ENCODE results near the gene KCMF1.

Gene KCMF1

GRCh38 chr2:84956334-84957297, 14.3 kb upstream of the KCMF1 start:
- no peak for DNase-seq

- no peak for DNase-seq
These were observed 13.2 kb upstream of the KCMF1 start for GRCh38 chr2:84957771-84958134.

GRCh38 chr2:84958135-84959059, 12.6 kb upstream of the KCMF1 start:
- no peak for DNase-seq

- DNase-seq = no peak
These were observed 11.8 kb upstream of the KCMF1 start for GRCh38 chr2:84959095-84959565.

- DNase-seq = no peak
These were observed 11.1 kb upstream of the KCMF1 start for GRCh38 chr2:84959566-84960506.

GRCh38 chr2:84962917-84963316, 8.0 kb upstream of the KCMF1 start:
- DNase-seq = no peak

- no peak for DNase-seq
These were observed 7.7 kb upstream of the KCMF1 start for GRCh38 chr2:84963323-84963691.

- no peak for DNase-seq
These were observed 7.1 kb upstream of the KCMF1 start for GRCh38 chr2:84963692-84964405.

GRCh38 chr2:84964406-84965191, 6.4 kb upstream of the KCMF1 start:
- DNase-seq = no peak

GRCh38 chr2:84965192-84965516, 5.8 kb upstream of the KCMF1 start:
- no peak for DNase-seq

- DNase-seq = no peak
These were observed 5.1 kb upstream of the KCMF1 start for GRCh38 chr2:84965827-84966226.

GRCh38 chr2:84966731-84967130, 4.2 kb upstream of the KCMF1 start:
- DNase-seq = no peak

- DNase-seq = peak; percentile 28
These were observed 1.3 kb upstream of the KCMF1 start for GRCh38 chr2:84969511-84970209.

GRCh38 chr2:84970210-84970867, 622 bp upstream of the KCMF1 start:
- peak; percentile 54 for DNase-seq

- peak; percentile 71 for DNase-seq
These were observed 697 bp downstream of the KCMF1 start for GRCh38 chr2:84971510-84972206.

GRCh38 chr2:84972207-84972783, 1.3 kb downstream of the KCMF1 start:
- no peak for DNase-seq

- DNase-seq = no peak
These were observed 2.0 kb downstream of the KCMF1 start for GRCh38 chr2:84972932-84973331.

GRCh38 chr2:84980263-84980983, 9.5 kb downstream of the KCMF1 start:
- no peak for DNase-seq
